ENCODE measurements around the gene DMWD. TPM values are rescaled to one million over a fixed set of nuclear protein-coding genes. Genes with fewer than 3 reads are reported as not detected.

The DMWD gene
- total RNA-seq, 2 experiments from 2014 or later = 20.6 TPM

DNA sequence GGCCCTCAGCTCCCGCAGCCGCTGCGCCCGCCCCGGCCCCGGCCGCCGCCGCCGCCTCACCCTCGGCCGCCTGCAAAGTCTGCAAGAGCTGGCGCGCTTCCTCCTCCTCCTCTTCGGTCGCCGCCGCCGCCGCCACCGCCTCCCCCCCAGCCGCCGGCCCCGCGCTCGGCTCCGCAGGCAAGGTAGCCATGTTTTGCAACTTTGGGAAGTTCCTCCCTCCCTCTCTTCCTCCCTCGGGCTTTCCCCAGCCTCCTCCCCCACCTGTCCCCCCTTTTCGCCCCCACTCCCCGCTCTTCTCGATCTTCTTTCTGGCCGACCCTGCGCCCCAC lies 24.0 kb downstream of the DMWD start:
- peak overlapping the region; percentile 81 for H3K4me3 Mint-ChIP-seq
- ATAC-seq = no peak
- peaks cover 23% of the 10 kb centered on the region for H3K4me1 Mint-ChIP-seq (ENCODE audit: low read depth)

DNA sequence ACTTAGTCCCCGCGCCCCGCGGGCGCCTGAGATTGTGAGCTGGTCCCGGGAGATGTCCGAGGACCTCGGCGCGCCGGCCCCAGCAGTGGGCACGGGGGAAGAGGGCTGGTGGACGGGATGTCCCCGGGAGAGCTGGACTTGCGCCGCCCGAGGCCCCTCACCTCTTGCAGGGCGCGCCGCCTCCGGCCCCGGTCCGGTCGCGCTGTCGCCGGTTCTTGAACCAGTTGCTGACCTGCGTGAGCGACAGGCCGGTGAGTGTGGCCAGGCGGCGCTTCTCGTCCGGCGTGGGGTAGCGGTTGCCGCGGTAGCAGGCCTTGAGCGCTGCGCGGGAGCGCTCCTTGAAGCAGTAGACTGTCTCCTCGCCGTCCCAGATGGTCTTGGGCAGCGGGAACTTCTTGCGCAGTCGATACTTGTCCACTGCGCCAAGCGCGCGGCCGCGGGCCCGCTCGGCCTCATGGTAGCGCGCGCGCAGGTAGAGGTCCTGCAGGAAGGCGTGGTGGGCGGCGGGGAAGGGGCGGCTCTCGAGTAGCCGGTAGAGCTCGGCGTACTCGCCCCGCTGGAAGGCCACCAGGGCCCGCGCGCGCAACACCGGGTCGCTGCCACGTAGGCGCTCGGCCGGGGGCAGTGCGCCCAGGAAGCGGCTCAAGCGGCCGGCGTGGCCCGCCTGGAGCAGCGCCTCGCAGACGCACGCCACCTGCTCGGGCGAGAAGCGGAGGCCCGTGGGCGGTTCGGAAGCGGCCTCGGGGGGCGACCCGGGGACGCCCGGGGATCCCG lies 24.6 kb downstream of the DMWD start:
- H3K36me3 Mint-ChIP-seq (ENCODE audit: low read depth) = no peaks in the 10 kb centered on the region
- CTCF ChIA-PET = interaction anchor here (1.0 to 9.4 kb wide), 13 partner anchors 11 to 117 kb away, joined by 3 to 238 read pairs (median 17); partner anchors contain the start of genes DMWD, FOXA3, GIPR and QPCTL
- no peak overlapping the region for H3K4me3 Mint-ChIP-seq
- POLR2A ChIA-PET = interaction anchor here (0.6 to 1.7 kb wide), 3 partner anchors 13 to 76 kb away, joined by 3 to 8 read pairs (median 6); partner anchors contain the start of genes QPCTL and SNRPD2
- H3K27me3 Mint-ChIP-seq (ENCODE audit: low read depth) = peaks cover 25% of the 10 kb centered on the region
- no peak overlapping the region for H3K27ac Mint-ChIP-seq
- H3K9me3 Mint-ChIP-seq (ENCODE audit: insufficient read depth) = no peaks in the 10 kb centered on the region
- ATAC-seq (no peak), DNase-seq (no peak)
- peaks cover 23% of the 10 kb centered on the region for H3K4me1 Mint-ChIP-seq (ENCODE audit: low read depth)

More for the DNA sequence above, 24.0 kb downstream of the DMWD start:
- ChIA-PET POLR2A (interaction anchor here (0.6 to 1.7 kb wide), 5 partner anchors 14 to 77 kb away, joined by 3 to 8 read pairs (median 6); partner anchors contain the start of genes QPCTL and SNRPD2), CTCF (interaction anchor here (0.7 to 9.4 kb wide), 25 partner anchors 8 to 283 kb away, joined by 3 to 238 read pairs (median 7); partner anchors contain the start of genes DMWD, FOXA3, GIPR and MYPOP)
- DNase-seq = peak; percentile 56
- Mint-ChIP-seq H3K27ac (peak overlapping the region; percentile 39), H3K36me3 (ENCODE audit: low read depth) (no peaks in the 10 kb centered on the region), H3K9me3 (ENCODE audit: insufficient read depth) (no peaks in the 10 kb centered on the region), H3K27me3 (ENCODE audit: low read depth) (peaks cover 25% of the 10 kb centered on the region)

DNA sequence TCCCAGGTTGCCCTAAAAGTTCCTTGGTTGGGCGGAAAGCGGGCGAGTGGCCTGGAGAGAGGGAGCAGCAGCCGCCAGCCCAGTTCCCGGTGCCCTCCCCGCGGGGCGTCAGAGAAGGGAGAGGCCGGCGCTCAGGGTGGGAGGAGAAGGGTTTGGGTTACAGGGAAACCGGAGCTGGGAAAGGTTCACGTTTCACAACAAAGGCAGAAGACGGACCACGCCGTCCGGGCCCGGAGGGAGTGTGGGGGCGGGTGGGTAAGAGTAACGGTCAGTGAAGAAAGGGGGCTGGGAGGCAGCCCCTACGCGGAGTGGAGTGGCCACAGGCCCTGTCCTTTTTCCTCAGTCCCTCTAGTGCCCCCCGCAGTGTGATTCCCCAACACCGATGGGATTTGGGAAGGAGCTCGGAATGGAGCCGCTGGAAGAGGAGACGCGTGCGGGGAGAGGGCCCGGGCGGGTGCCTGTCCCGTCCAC lies 25.2 kb downstream of the DMWD start:
- Mint-ChIP-seq H3K4me1 (ENCODE audit: low read depth) (peaks cover 23% of the 10 kb centered on the region), H3K9me3 (ENCODE audit: insufficient read depth) (no peaks in the 10 kb centered on the region), H3K27ac (no peak overlapping the region), H3K4me3 (peak overlapping the region; percentile 25), H3K27me3 (ENCODE audit: low read depth) (peaks cover 21% of the 10 kb centered on the region), H3K36me3 (ENCODE audit: low read depth) (no peaks in the 10 kb centered on the region)
- no peak for ATAC-seq
- no peak for DNase-seq
- POLR2A ChIA-PET = no interaction called here
- CTCF ChIA-PET = interaction anchor here (1.6 to 9.4 kb wide), 5 partner anchors 11 to 75 kb away, joined by 4 to 238 read pairs (median 40); partner anchors contain the start of genes DMWD, QPCTL and SNRPD2

DNA sequence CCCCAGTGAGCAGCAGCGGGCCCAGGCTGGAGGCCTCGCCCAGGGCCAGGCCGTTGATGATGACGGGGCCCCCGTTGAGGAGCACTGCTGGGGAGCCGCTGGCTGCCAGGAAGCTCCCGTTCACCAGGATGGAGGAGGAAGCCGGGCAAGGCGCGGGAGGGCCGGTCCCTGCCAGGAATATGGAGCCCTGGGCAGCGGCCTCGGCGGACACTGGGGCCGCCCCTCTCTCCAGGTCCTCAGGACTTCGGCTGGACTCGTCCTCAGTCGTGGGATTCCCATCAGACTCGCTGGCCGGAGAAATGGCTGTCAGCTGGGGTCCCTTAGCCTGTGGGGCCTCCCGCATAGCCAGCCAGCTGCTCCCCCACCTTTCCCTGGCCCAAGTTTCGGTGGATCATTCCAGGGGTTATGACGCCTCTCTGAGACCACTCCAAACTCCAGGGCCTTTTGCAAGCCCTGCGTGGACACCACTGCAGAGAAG lies 25.7 kb downstream of the DMWD start:
- Mint-ChIP-seq H3K4me3 (peak overlapping the region; percentile 25), H3K9me3 (ENCODE audit: insufficient read depth) (no peaks in the 10 kb centered on the region), H3K27me3 (ENCODE audit: low read depth) (peaks cover 16% of the 10 kb centered on the region), H3K4me1 (ENCODE audit: low read depth) (peaks cover 23% of the 10 kb centered on the region), H3K27ac (no peak overlapping the region), H3K36me3 (ENCODE audit: low read depth) (no peaks in the 10 kb centered on the region)
- DNase-seq = no peak
- POLR2A ChIA-PET = no interaction called here
- CTCF ChIA-PET = interaction anchor here (1.6 to 9.4 kb wide), 4 partner anchors 12 to 74 kb away, joined by 4 to 238 read pairs (median 34); partner anchors contain the start of genes QPCTL and SNRPD2
- no peak for ATAC-seq

DNA sequence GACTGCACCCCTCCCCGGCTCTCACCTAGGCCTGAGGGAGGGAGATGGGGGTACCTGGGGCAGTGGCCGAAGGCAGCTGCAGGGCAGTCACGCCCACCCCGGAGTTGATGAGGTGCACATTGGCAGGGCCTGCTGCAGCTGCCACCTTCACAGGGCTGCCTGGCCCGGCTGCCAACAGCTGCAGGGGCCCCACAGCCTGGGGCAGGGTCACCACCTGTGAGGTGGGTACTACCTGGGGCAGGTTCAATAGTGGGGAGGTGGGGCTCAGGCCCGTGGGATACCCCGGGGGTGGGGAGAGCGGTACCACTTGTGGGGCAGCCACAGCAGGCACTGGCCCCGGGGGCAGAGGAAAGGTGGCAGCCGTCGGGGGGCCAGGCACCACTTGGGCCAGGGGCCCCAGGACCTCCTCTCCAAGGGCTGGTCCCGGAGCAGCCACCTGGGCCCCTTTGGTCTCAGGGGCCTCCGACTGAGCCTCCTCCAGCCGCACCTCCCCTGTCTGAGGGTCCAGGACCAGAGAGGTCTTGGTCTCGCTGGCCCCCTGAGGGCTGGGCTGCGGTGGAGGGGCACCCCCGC lies 26.3 kb downstream of the DMWD start:
- CTCF ChIA-PET = interaction anchor here (9.4 kb wide), 1 partner anchor 34 kb away, joined by 238 read pairs; no protein-coding TSS in a partner anchor
- Mint-ChIP-seq H3K27me3 (ENCODE audit: low read depth) (peaks cover 15% of the 10 kb centered on the region), H3K4me3 (no peak overlapping the region), H3K4me1 (ENCODE audit: low read depth) (peaks cover 23% of the 10 kb centered on the region), H3K27ac (no peak overlapping the region), H3K9me3 (ENCODE audit: insufficient read depth) (no peaks in the 10 kb centered on the region), H3K36me3 (ENCODE audit: low read depth) (no peaks in the 10 kb centered on the region)
- DNase-seq (no peak), ATAC-seq (no peak)
- POLR2A ChIA-PET = no interaction called here

DNA sequence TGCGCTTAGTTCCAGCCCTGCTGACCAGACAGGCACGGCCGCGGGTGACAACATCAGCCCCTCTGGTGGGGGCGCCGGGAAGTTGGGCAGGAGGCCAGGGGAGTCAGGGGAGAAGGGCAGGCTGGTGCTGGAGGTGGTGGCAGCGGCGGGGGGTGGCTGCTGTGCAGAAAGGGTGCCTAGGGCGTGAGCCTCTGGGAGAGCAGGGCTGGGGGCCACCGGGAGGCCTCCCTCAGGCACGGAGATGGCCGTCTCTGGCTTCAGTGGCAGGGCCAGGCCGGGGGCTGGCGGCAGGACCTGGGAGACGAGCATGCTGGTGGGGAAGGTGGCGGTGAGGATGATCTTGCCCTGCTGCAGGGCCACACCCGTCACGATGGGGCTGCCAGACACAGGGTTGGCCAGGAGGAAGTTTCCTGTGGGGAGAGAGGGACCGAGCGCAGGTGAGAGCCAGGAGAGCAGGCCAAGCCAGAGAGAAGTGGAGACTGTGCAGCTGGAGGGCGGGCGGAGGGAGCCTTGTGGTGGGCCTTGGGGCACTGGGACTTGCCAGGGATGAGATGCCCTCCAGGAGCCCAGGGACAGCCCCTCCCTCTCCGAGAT lies 26.8 kb downstream of the DMWD start:
- CTCF ChIA-PET = interaction anchor here (1.4 kb wide), 1 partner anchor 13 kb away, joined by 3 read pairs; no protein-coding TSS in a partner anchor
- no peaks in the 10 kb centered on the region for H3K36me3 Mint-ChIP-seq (ENCODE audit: low read depth)
- ATAC-seq = no peak
- no peaks in the 10 kb centered on the region for H3K9me3 Mint-ChIP-seq (ENCODE audit: insufficient read depth)
- H3K27me3 Mint-ChIP-seq (ENCODE audit: low read depth) = peaks cover 12% of the 10 kb centered on the region
- H3K4me3 Mint-ChIP-seq = no peak overlapping the region
- H3K4me1 Mint-ChIP-seq (ENCODE audit: low read depth) = peaks cover 18% of the 10 kb centered on the region
- H3K27ac Mint-ChIP-seq = no peak overlapping the region
- POLR2A ChIA-PET = no interaction called here
- DNase-seq = no peak

DNA sequence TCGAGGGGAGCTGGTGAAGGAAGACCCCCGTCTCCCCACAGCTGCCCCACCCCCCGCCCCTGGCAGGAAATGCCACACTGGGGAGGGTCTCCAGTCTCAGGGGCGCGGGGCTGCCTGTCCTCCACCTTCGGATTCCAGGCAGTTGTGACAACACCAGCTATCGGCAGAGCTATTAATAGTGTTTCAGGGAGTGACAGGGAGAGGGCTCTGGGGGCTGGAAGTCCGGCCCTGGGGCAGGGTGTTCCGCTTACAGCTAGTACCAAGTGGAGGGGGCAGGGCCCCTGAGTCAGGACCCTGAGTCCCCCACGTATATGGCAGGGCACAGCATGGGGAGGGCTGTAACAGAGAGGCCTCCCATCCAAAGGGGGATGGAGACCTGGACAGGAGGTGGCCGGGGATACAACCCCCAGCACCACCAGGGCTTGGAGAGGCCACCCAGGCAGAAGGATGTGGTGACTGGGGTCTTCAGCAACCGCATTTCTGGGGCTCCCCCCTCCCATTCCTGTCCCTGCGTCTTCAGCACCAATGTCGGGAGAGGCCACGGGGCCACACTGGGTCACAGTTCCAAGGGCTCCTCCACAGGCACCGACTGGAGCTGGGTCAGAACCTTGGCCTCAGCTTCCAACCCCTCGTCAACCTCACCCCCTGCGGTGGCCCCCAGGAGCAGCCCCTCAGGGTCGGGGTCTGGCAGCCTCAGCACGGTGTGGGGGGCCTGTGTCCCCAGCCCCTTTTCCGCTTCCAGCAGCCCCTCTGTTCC lies 27.5 kb downstream of the DMWD start:
- ChIA-PET POLR2A (no interaction called here), CTCF (interaction anchor here (1.4 kb wide), 1 partner anchor 14 kb away, joined by 3 read pairs; no protein-coding TSS in a partner anchor)
- ATAC-seq = no peak
- Mint-ChIP-seq H3K4me3 (no peak overlapping the region), H3K27me3 (ENCODE audit: low read depth) (peaks cover 10% of the 10 kb centered on the region), H3K9me3 (ENCODE audit: insufficient read depth) (no peaks in the 10 kb centered on the region), H3K36me3 (ENCODE audit: low read depth) (no peaks in the 10 kb centered on the region), H3K27ac (no peak overlapping the region), H3K4me1 (ENCODE audit: low read depth) (peaks cover 11% of the 10 kb centered on the region)
- no peak for DNase-seq

DNA sequence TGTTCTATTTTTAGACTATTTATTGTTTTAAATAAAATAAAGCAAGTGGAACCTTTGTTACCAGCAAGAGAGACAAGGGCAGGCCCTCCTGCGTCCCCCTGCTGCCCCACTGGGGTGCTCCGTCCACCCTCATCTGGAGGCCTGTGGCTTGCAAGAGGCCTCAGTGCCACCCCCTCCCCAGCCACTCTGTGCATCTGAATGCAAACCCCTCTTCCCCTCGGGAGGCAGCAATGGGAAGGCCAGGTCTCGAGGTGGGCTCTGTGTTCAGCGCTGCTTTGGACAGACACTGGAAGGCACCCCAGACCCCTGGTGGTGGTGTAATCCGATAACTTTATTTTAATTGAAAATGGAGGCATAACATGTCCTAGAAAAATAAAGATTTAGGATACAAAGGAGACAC lies 28.2 kb downstream of the DMWD start:
- no peak for ATAC-seq
- no peak for DNase-seq
- Mint-ChIP-seq H3K27me3 (ENCODE audit: low read depth) (peaks cover 10% of the 10 kb centered on the region), H3K27ac (no peak overlapping the region), H3K36me3 (ENCODE audit: low read depth) (no peaks in the 10 kb centered on the region), H3K9me3 (ENCODE audit: insufficient read depth) (no peaks in the 10 kb centered on the region), H3K4me1 (ENCODE audit: low read depth) (peaks cover 7% of the 10 kb centered on the region), H3K4me3 (no peak overlapping the region)
- ChIA-PET CTCF (interaction anchor here (1.4 kb wide), 1 partner anchor 15 kb away, joined by 3 read pairs; no protein-coding TSS in a partner anchor), POLR2A (no interaction called here)

DNA sequence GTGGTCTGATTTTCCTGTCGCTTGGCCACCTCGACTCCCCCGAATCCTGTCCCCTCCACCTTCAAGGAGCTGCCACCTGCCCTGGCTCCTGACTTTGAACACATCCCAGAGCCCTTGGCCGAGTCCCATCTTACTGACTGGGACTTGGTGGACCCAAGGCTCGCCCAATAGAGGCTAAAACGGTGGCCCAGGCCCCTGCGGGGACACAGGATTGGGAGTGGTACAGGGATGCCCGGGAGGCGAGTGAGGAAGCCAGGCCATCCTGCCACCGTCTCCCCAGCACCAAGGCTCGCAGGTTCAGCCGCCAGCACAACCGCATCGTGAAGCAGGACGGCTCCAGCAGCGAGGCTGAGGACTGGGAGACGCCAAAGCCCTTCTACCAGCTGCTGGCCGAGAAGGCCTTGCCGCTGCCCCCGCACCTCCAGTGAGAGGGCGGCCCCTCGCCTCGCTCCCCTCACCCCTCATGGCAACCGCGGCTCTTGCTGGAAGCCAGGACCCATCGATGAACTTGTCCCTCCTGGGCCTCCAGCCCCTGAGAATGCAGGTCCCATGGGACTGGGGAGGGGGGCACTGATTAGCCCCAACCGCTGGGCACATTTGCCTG lies 28.9 kb downstream of the DMWD start:
- no peaks in the 10 kb centered on the region for H3K9me3 Mint-ChIP-seq (ENCODE audit: insufficient read depth)
- POLR2A ChIA-PET = no interaction called here
- H3K4me3 Mint-ChIP-seq = no peak overlapping the region
- H3K27me3 Mint-ChIP-seq (ENCODE audit: low read depth) = peaks cover 8% of the 10 kb centered on the region
- peaks cover 4% of the 10 kb centered on the region for H3K4me1 Mint-ChIP-seq (ENCODE audit: low read depth)
- CTCF ChIA-PET = no interaction called here
- DNase-seq = no peak
- H3K36me3 Mint-ChIP-seq (ENCODE audit: low read depth) = no peaks in the 10 kb centered on the region
- no peak overlapping the region for H3K27ac Mint-ChIP-seq
- ATAC-seq = no peak

DNA sequence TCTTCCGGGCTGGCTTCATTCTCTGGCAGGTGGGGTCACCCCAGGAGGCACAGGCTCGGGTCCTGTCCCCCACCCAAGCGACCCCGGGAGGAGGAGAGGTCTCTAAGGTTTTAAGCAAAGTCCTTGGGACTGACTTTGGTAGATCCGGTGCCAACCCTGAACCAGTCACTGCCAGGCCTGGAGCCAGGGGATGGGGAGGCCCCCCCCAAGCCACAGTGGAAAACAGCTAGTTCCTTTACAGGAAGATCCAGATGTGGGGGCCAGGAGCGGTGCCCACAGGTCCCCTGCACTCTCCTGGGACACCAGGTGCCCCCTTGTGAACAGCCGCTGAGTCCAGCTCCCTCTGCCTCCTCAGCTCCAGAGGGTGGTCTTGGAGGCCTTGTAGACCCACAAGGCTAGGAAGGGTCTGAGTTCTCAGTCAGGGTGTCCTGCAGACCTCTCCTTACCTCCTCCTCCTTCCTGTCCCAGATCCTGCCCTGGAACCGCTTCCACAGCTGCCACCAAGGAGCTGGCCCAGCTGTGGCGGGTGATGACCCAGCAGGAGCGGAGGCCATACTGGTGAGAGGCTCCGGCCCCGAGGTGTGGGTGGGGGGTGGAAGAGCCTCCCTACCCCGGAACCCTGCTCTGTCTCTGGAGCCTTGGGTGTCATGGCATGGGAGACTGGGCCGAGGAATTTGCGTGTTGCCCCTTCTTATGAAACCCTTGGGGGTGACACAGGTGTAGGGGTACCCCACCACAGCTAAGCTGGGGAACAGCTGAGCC lies 29.6 kb downstream of the DMWD start:
- no peaks in the 10 kb centered on the region for H3K36me3 Mint-ChIP-seq (ENCODE audit: low read depth)
- ATAC-seq = no peak
- CTCF ChIA-PET = no interaction called here
- H3K27ac Mint-ChIP-seq = no peak overlapping the region
- peaks cover 3% of the 10 kb centered on the region for H3K4me1 Mint-ChIP-seq (ENCODE audit: low read depth)
- POLR2A ChIA-PET = no interaction called here
- H3K27me3 Mint-ChIP-seq (ENCODE audit: low read depth) = peaks cover 6% of the 10 kb centered on the region
- no peaks in the 10 kb centered on the region for H3K9me3 Mint-ChIP-seq (ENCODE audit: insufficient read depth)
- DNase-seq = no peak
- H3K4me3 Mint-ChIP-seq = no peak overlapping the region

Data from activated CD8-positive, alpha-beta T cell treated with anti-CD3 and anti-CD28 coated beads, Interleukin-2, amount 10 ng/mL, durations not matched to agents 7 days and 5 days (primary cell).